Activated gamma-delta T cell (primary cell): ENCODE results near the gene ERBB2.
A peak's percentile ranks its signal among the peaks of the same experiment; 100 is the strongest.
"Not testable (repeated sequence)": the region's sequence is repeated elsewhere in the genome, so short reads cannot be mapped to it uniquely, and the experiment has no call there.

Experiments used
- DNase-seq: peaks from one replicate; lab custom pipeline; 2025; lab: John Stamatoyannopoulos, UW

The ERBB2 gene

DNA sequence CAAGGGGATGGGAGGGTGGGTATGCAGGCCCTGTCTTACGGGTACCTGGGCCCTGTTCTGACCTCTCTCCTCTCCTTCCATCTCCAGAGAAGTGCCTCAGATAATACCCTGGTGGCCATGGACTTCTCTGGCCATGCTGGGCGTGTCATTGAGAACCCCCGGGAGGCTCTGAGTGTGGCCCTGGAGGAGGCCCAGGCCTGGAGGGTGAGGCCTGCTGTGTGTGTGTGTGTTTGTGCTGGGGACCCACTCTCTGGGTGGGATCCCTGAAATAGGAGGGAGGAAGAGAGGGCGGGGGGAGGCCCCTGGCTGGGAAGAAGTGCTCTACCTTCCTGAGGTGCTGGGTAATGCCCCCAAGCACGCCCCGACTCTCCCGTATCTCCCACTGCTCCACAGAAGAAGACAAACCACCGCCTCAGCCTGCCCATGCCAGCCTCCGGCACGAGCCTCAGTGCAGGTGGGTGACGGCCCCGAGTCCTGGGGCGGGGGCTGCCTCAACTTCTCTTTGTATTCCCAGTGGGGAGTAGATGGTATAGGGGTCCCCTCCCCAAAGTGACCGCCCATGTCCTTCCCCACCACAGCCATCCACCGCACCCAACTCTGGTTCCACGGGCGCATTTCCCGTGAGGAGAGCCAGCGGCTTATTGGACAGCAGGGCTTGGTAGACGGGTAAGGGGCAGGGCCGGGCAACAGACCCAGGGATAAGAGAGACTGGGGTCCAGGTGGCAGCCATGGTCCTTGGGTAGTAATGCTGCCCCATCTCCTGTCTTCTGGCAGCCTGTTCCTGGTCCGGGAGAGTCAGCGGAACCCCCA lies 45.7 kb downstream of the ERBB2 start:
- DNase-seq = no peak

DNA sequence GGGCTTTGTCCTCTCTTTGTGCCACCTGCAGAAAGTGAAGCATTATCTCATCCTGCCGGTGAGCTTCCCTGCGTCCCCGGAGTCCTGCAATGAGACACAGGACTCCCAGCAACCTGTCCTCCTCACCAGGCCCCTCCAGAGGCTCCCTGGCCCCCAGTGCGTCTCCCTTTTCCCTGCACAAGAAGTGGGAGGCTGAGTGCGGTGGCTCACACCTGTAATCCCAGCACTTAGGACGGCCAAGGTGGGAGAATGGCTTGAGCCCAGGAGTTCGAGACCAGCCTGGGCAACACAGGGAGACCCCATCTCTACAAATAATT lies 46.2 kb downstream of the ERBB2 start:
- DNase-seq = no peak

DNA sequence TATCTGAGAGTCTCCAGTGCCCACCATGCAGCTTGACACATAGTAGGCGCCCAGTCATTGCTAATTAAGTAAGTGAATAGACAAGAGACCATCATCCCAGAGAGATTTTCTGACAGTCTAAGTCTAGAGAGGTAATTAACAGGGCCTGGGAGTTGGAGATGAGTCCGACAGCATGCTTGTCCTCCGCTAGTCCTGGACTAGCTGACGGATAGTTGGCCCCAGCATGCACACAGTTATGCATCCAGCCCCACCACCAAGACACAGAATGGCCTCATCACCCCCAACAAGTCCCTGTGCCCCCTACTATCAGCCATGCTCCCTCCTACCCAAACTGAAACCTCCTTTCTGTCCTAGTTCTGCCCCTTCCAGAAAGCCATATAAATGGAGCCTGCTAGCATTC lies 47.9 kb downstream of the ERBB2 start:
- no peak for DNase-seq

DNA sequence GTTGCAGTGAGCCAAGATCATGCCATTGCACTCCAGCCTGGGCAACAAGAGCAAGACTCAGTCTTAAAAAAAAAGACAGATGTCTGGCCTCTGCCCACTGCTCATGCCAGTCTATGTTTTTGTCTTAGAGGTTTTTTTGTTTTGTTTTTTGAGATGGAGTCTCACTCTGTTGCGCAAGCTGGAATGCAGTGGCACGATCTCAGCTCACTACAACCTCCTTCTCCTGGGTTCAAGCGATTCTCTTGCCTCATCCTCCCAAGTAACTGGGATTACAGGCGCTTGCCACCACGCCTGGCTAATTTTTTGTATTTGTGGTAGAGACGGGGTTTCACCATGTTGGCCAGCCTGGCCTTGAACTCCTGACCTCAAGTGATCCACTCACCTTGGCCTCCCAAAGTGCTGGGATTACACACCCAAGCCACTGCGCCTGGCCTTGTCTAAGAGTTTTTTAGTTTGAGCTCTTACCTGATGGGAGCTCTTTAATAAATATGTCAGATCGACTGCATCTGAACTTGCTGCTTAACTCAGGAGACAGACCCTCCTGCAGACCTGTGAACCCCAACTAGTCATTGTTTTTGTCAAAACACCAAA lies 48.7 kb downstream of the ERBB2 start:
- not testable (repeated sequence) for DNase-seq

DNA sequence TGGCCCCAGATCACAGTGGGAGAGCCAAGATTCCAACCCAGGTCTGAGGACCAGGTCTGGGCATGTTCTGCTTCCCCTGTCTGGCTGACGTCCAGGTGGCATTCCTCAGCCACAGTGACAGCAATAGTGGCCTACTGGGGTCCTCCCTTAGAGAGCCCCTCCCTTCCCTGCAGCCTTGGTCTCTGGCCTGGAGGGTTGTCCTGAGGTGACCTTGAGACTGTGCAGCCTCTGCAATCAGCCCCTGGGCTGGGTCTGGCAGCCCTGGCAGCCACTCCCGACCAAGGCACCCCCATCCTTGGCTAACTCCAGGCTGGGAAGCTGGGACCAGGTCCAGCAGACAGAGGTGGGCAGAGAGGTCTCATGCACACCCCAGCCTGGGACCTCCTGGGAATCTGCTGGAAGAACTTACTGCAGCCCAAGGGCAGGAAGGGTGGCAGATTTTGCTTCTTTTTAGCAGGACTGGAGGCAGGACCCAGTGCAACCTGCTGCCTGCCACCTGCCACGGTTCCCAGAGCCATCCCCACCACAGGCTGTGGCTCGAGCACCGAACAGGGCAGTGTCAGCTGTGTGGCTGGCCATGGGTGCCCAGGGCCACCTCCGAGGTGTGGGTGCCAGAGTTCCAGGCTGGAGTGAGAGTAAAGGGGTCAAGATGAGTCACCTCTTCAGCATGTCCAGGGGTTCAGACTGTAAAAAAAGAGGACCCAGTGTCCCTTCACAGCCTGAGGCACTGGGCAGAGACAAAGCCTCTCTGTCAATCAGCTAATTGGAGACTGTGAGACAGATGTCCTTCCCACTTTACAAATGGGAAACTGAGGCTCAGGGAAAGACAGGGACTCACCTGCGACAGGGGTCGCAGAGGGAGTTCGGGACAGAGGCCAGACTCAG lies 50.5 kb downstream of the ERBB2 start:
- DNase-seq = no peak

DNA sequence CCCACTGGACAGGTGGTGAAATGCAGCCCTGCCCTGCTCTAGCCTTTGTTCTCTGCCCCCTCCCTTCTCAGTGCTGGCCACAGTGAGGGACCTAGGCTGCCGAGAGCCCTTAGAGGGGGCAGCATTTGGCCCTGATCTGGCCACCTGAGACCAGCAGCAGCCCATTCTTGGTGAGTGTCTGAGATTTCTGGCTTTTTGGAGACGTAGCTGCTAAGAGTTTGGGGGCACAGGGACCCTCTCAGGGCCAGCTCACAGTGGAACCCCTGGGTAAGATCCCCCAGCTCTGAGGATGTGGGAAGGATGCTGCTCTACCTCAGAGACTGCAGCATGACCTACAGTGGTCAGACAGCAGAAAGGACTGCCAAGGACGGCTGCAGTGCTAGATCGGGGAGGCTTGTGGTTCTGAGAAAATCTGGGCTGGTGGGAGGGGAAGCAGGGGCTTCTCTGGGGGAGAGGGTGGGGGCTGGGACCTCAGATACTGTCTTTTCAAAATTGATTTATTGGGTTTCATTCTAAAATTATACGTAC lies 51.2 kb downstream of the ERBB2 start:
- no peak for DNase-seq

DNA sequence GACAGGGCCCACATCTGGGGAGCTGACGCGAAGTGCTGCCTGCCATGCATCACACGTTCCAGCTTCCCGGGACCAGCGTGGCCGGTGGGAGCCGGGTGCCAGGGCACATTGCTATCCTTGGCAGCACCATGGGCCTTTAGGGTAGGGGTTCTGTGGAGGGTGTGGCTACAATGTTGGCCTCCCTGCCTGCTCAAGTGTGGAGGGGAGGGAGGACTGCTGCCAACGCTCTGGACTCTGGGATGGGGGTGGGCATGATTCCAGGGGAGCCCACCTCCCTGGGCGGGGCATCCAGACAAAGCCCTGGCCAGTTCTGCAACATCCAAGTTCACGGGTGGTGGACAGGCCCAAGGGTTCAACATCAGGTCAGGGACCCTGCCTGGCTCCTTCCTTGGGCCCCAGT lies 51.8 kb downstream of the ERBB2 start:
- no peak for DNase-seq

DNA sequence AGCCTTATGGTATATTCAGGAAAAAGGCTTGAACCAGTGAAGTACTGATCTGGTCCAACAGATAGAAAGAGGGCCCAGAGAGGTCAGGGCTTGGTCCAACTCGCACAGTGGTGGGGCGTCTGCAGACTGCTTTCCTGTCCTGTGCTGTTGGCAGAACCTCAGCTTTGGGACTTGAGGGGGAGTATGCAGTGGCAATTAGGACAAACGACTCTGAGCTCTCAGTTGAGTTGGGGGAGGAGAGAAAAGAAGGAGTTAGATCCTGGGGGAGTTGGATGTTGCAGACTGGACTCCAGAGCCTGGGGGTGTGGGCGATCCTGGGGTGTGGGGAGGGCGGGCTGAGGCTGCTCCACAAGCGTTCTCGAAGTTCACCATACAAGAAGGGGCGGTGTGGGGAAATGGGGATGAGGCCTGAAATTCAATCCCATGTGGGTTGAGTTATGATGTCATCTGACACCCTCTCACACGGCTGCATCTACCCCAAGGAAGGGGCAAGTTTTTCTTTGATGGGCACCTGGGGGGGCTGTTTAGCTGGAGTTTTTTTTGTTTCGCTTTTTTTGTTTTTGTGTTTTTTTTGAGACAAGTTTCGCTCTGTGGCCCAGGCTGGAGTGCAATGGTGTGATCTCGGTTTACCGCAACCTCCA lies 52.5 kb downstream of the ERBB2 start:
- DNase-seq = no peak

DNA sequence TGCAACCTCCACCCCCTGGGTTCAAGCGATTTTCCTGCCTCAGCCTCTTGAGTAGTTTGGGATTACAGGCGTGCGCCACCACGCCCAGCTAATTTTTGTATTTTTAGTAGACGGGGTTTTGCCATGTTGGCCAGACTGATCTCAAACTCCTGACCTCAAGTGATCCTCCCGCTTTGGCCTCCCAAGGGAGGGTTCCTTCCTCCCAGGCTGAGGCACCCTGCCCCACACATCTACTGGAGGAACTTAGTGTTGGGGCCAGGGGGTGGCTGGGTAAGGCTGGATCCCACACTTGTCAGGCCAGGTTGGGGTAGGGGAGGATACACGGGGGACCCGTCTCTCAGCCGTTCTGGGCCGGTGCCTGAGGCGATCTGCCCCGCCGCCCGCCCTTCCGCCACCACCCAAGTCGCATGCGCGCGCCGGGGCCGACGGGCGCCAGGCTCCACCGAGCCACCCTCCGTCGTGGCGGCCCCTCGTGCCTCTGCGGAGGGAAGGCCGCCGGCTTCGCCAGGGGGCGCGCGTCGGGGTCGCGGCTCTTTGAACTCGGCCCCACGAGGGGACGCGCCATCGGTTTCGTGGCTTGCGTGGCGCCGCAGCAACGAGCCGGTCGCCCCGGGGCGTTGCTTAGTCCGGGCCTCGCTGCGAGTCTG lies 53.8 kb downstream of the ERBB2 start:
- DNase-seq = peak; percentile 82

DNA sequence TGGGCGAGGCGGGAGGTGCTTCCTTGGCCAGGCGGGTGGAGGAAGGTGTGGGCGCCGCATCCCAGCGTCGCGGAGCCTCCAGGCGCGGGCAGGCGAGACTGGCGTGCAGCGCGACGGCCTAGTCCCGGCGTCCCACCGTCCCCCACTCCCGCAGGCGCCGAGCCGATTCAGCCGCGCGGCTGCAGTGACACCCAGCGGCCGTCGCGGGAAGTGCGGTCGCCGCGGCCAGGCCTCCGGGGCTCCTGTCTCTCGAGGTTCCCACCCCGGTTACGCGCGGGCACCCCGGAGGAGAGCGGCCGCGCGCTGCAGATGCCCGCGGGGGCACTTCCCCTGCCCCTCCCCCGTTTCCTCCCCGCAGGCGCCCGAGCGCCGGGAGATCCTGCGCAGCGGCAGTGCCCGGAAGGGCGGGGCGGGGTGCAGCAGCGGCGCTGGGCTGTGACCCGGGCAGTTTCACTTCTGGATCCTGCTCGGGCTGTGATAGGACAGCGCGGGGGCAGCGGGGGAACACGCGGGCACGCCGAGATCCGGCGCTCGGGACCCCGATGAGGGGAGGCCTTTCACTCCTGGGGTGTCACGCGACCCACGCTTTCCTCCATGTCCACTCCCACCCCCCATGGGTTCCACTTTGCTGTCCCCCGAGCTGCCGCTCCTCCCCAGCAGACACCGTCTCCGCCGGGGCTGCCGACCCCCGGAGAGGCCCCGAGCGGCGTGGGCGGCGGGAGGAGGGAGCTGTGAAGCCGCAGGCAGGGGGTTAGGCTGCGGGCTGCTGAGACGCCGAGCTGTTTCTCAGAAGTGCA lies 54.5 kb downstream of the ERBB2 start:
- peak; percentile 98 for DNase-seq

DNA sequence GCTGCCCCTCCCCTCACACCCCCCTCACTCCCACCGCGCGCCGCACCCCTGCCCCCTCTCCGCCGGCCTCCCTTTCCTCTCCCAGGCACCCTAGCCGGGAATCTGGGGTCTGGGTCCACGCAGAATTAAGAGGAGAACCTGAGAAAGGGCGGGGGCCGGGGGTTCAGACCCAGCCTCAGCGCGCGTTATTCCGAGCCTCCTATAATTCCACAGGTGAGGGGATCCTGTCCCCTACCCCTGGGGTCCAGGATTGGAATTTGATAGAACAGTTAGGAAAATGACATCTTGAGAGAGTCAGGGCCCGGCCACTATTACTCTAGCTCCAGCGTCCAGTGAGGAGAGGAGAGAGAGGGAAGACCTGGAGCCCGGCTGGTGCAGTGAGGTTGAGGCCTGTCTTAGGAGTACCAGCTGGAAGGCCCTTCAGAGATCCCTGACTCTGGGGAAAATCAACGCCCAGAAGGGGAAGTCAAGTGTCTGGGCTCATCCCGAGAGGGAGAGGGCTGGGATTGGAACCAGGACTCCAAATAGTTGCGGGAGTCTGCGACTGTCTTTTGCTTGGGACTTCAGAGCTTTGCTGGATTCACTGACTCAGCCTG lies 55.2 kb downstream of the ERBB2 start:
- no peak for DNase-seq

DNA sequence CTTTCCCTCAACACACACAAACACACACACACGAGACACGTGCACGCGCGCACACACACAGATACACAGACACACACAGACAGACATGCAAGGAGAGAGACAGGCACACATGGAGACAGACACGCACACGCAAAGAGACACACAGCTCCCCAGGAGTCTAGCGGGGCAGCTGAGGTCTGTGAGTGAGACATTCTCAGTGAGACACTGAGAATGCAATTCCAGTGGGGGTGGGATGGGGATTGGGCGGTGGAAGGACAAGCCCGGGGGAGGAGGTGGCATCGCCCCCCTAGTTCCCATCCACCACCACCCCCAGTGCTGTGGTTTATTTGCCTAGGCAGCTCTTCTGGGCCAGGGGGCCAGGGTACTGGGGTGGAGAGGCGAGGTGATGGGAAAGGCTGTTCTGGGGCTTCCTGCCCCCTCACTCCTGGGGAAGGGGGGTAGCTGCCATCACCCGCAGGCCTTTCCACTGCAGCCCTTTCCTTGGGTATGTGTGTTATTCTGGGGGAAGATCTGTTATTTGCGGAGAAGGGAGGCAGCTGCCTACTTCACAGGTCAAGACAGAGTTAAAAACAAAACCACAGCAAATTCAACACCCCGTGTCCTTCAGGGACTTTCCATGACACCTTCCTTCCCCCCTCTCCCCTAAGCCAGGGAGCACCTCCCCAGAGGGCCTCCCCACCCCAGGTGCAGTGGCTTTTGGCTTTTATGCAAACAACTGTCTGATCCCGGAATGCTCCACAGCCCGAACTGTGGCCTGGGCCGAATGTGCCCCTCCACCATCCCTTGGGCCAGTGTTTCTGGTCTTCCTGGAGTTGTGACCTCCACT lies 55.9 kb downstream of the ERBB2 start:
- DNase-seq = peak; percentile 34

DNA sequence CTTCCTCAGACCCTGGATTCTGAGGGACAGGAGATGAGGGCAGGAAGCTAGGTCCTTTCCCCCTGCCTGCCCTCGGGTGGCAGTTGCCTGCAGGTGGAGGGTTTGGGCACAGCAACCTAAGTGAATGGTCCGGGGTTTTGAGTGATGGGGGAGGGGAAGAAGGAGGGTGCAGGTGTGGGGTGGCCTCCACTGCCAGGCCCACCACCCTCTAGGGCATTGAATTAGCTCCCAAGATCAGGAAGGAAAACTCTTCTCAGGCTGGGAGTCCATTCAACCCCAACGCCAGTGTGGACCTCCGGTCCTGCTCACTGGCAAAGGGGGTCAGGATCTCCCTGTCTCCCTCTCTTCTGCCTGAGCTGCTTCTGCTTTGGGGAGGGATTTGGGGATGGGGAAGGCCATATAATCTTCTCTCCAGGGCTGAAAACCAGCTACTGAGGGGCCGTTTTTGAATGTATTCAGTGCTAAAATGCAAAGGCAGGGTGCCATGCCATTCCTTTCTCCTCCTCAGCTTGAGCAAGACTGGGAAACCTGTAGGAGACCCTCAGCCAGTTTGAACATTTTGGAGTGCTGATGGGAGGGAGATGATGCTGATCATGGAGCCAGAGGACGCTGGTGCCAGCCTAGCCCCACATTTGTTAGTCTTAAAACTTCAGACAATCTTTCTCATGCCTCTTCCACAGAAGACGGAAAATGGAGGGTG lies 56.7 kb downstream of the ERBB2 start:
- DNase-seq = no peak

DNA sequence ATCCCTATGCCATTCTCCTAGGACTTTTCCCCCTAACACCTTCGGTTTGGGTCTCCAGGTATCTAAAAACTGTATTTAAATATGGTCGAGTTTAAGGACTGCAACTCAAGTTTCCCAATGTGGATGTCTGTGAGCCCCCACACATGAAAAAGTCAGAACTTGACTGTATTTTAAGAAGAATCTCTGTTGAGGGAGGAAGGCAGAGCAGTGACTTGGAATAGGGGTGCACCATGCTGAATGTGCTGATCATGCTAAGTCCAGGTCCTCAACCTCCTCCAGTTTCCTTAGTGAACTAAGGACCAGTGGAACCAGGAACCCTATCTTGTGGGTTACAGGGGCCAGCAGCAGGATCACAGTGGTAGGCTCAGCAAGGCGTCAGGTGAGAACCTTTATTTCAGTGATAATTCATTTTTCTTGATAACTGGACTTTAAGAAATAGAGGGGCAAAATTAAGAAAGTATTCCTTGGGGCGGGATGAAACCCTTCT lies 57.4 kb downstream of the ERBB2 start:
- DNase-seq = no peak

DNA sequence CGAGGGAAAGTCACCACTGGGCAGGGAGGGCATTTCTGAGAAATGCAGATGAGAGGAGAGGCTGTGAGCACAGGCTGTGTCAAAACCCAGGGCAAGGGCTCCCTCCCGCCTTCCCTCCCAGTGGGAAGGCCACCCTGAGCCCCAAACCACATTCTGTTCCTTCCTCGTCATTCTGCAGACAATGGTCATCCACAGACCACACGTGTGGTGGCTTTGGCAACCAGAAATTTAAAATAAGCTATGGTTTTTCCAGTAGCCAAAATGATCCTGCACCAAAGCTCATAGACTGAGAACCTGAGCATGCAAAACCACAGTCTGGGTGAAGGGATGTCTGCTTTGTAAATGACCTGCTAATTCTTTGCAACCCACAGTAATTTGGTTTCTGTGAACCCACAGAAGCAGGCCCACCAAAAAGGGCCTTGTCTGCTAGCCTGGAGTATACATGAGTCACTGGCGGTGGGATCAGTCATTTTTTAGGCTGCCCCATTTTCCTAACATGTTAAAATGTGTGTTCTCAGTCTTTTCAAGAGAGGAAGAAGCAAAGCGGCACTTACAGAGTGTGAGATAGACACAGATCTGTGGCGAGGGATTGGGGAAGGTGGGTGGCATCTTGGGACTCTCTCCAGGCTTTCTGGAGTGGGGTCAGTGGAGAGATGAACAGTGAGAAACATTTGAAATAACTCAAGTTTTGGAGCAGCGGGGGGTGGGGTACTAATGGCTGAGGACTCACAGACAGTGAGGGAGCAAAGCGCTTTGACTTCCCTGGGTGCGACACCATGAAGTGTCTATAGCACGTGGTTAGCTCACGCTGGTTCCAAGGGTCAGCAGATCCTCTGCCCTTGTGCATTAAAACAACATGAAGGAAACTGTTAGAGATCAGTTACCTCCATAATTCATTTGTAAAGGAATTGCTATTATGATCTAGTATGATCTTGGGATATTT lies 58.3 kb downstream of the ERBB2 start:
- DNase-seq = no peak

DNA sequence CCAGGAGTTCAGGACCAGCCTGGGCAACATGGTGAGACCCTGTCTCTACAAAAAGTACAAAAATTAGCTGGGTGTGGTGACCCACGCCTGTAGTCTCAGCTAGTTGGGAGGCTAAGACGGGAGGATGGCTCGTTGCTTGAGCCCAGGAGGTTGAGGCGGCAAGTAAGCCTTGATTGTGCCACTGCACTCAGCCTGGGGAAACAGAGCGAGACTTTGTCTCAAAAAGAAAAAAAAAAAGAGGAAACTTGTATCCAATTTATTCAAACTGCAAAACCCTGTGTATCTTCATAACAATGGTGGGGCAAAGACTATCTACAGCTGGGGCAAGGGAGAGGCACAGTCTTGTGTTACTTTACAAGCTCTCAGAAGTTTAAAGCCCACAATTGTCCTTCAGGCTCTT lies 59.3 kb downstream of the ERBB2 start:
- DNase-seq = no peak

DNA sequence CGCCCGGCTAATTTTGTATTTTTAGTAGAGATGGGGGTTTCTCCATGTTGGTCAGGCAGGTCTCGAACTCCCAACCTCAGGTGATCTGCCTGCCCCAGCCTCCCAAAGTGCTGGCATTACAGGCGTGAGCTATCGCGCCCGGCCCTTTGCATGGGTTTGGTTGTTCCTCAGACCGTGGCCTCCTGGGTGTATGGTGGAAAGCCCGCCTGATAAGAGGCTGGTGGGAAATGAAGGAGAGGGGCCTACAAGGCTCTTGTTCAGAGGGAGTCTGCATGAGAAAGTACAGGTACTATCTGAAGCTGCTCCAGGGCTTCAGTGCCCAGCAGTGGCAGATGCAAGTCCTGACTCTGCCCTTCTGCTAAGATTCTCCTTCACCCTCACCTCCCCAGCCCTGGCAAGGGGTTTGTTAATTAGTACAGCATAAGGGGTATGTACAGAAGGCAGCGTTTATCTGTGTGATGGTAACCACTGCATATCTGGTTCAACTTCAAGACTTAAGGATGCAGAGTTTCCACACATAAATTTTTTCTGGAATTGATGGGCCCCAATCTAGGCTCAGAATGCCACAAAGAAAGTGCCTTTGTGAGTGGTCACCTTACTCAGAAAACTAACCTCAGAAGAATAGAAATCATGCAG lies 62.1 kb downstream of the ERBB2 start:
- DNase-seq = no peak
